Measurements from ENCODE around the gene RFC4.

RFC4 gene

DNA sequence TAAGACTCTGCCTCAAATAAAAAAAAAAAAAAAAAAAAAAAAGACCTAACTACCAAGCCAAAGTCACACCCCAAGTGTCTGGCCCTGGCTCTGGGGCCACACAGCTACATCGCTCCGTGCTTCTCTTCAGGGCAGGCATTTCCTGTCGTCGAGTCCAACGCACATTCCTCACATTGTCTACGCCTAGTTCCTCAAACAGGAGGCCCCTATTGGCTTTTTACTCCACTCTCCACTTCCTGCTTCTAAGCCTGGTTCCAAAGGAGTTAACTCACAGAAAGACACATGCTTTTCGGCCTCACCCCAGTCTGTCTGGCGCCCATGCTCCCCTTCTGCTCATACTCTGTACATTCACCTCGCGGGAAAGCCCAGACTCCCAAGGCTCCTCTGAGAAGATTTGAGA lies 60.3 kb downstream of the RFC4 start:
- TF ChIP-seq, protein P1, sequence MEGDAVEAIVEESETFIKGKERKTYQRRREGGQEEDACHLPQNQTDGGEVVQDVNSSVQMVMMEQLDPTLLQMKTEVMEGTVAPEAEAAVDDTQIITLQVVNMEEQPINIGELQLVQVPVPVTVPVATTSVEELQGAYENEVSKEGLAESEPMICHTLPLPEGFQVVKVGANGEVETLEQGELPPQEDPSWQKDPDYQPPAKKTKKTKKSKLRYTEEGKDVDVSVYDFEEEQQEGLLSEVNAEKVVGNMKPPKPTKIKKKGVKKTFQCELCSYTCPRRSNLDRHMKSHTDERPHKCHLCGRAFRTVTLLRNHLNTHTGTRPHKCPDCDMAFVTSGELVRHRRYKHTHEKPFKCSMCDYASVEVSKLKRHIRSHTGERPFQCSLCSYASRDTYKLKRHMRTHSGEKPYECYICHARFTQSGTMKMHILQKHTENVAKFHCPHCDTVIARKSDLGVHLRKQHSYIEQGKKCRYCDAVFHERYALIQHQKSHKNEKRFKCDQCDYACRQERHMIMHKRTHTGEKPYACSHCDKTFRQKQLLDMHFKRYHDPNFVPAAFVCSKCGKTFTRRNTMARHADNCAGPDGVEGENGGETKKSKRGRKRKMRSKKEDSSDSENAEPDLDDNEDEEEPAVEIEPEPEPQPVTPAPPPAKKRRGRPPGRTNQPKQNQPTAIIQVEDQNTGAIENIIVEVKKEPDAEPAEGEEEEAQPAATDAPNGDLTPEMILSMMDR (IDR thresholded peaks at IDR 0.05), result no peak

DNA sequence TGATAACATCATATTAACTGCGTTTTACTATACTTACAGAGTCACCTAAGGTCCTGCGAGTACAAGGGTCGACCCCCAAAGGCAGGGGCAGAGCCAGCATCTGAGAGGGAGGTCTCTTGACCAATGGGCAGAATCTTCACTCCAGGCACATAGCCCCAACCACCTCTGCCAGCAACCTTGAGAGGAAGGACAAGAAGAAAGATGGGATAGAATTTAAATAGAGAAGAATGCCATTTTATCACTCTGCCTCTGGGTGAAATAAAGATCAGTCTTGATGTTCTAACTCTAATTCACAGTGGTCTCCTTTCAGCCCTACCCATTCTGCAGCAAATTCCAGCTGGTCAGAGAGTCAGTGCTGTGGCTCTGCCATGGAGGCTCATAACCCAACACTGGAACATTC lies 62.6 kb downstream of the RFC4 start:
- TF ChIP-seq, protein P1 (IDR thresholded peaks at IDR 0.05), result no peak

DNA sequence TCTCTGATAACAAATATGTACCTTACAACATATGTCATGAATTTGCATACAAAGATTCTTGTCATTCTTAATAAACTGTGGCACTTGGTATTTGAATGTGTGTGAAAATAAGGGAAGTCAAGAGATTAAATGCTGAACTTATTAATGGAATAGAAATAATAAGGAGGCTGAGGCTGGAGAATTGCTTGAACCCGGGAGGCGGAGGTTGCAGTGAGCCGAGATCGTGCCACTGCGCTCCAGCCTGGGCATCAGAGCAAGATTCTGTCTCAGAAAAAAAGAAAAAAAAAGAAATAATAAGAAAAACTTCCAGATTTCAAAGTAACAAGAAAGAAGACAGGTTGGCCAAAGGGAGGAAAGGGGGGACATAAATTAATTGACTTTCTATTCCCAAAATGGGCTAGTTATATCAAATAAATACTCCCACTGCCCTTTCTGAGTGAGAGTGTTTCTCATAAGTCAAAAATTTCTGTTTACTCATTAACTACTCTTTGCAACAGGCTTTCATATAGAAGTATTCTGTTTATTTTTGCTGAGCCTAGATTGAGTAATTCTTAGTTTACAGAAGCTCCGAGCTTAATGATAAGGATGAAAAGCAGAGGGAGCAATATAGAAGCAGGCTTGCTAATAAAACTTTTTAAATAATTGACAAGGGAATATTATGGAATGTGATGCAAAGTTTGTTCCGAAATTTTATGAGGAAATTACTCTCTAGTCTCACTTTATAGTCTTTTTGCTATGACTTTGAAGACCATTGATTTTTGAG lies 63.5 kb downstream of the RFC4 start:
- TF ChIP-seq, protein P1 (IDR thresholded peaks at IDR 0.05), result no peak

Data from LNCAP (cell line).